Hair follicular keratinocyte (primary cell): ENCODE results near the gene C22orf31. TPM values are rescaled to one million over a fixed set of nuclear protein-coding genes. Genes with fewer than 3 reads are reported as not detected.

ENCODE experiments used
- total RNA-seq: library from RNA; depleted of rRNA; stranded (reverse); fragments of >200 nt; gene quantifications from 2 replicates; pipeline ENCODE4 v1.2.3, GENCODE V29; 2015

Gene C22orf31
- not detected in 2 replicates for total RNA-seq

DNA sequence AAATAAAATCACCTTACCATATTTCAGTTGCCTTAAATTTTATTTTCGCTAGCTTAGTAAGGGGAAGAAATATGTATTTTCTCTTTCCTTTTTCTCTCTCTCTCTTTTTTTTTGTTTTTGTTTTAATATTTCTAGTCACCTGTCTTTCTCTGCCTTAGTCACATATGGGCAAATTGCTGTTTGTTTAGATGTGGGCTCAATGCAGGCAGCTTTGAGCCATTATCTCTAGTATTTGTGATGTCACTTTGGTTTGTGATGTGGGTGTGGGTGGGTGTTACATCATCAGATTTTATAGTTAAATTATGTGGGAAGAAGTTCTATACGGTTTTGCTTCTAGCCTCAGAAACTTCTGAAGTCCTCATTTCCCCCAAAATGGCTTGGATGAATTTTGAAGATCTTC lies at the start of gene C22orf31:
C22orf31 (minus strand) TSS at position 59 of the 400 bp plus-strand sequence; CDS start at position 20, 39 bp downstream.

GRCh38 chr22:29072979-29073617 lies 11.5 kb upstream of the C22orf31 start, which contains the start of gene KREMEN1:
Gene KREMEN1 (plus strand): TSS chr22:29073035. CDS start chr22:29073131, 96 bp downstream.

Other genes with a start within 250 kb of the C22orf31 start
- 5.2 and 8.2 TPM in 2 replicates for gene ZNRF3, start 178.3 kb downstream of the C22orf31 start, total RNA-seq
- gene KREMEN1, start 11.2 kb upstream of the C22orf31 start, total RNA-seq: 13.8 and 16.2 TPM in 2 replicates
- gene EMID1, start 144.1 kb upstream of the C22orf31 start, total RNA-seq: not detected in 2 replicates
- gene RHBDD3, start 206.2 kb upstream of the C22orf31 start, total RNA-seq: 16.4 and 23.0 TPM in 2 replicates
- gene EWSR1, start 206.4 kb upstream of the C22orf31 start, total RNA-seq: 177 and 256 TPM in 2 replicates
- 30.8 and 48.2 TPM in 2 replicates for gene GAS2L1, start 244.8 kb upstream of the C22orf31 start, total RNA-seq